ENCODE results near the gene MYO1G.

The MYO1G gene

GRCh38 chr7:44960011-44960580 lies 18.7 kb downstream of the MYO1G start:
- no peak for DNase-seq (ENCODE audit: extremely low spot score)
- POLR2A ChIA-PET, result interaction anchor here (0.7 kb wide), 1 partner anchor 10 kb away, joined by 7 read pairs; no protein-coding TSS in a partner anchor
- no peak for TF ChIP-seq CTCF (IDR thresholded peaks at IDR 0.05; ENCODE audit: control extremely low read depth, extremely low read depth, low read depth, missing control alignments)
- CTCF ChIA-PET, result interaction anchor here (1.2 to 4.2 kb wide), 2 partner anchors 13 to 176 kb away, joined by 4 to 17 read pairs; no protein-coding TSS in a partner anchor

DNA sequence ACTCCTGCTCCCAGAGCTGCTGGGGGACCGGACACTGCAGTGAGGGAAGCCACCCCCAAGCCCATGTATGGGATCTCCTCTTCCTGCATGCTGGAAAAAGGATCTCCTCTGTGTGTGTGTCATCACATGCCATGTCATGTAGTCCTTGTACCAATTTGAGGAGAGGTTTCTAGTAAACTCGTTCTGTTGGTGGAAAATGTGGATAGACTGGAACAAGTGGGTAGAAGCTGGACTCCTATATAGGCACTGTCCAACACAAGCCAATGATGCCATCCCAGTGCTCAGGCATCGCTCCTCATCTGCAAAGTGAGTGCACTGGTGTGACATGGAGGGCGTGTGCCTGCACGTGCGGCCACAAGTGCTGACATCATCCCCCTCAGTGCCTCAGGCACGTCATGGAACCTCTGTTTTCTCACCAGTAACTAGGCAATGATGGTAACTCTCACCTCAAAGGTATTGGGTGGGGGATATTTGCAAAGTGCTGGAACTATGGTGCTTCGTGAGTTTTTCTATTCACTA lies 19.3 kb downstream of the MYO1G start:
- DNase-seq (ENCODE audit: extremely low spot score), result no peak
- CTCF ChIA-PET, result interaction anchor here (4.2 kb wide), 1 partner anchor 14 kb away, joined by 17 read pairs; no protein-coding TSS in a partner anchor
- no peak for TF ChIP-seq CTCF (IDR thresholded peaks at IDR 0.05; ENCODE audit: control extremely low read depth, extremely low read depth, low read depth, missing control alignments)
- POLR2A ChIA-PET, result no interaction called here

DNA sequence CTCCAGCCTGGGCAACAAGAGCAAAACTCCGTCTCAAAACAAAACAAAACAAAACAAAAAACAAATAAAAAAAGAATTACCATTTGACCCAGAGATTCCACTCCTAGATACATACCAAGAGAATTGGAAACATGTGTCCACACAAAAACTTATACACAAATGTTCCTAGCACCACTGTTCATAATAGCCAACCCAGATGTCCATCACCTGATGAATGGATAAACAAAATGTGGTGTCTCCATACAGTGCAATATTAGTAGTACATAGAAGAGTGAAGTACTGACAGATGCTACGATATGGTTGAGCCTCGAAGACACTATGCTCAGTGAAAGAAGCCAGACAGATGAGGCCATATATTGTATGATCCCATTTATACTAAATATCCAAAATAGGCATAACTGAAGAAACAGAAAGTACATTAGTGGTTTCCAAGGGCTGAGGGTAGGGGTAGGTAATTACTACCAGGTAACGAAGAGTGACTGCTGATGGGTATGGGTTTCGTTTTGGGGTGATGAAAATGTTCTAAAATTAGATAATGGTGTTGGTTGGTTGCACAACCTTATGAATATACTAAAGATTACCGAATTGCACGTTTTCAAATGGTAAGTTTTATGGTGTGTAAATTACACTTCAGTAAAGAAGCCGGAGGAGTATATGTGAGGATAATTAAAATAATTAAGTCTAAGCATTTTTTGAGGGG lies 20.0 kb downstream of the MYO1G start:
- CTCF ChIA-PET, result interaction anchor here (4.2 kb wide), 1 partner anchor 15 kb away, joined by 17 read pairs; no protein-coding TSS in a partner anchor
- TF ChIP-seq CTCF (IDR thresholded peaks at IDR 0.05; ENCODE audit: control extremely low read depth, extremely low read depth, low read depth, missing control alignments), result no peak
- no peak for DNase-seq (ENCODE audit: extremely low spot score)
- POLR2A ChIA-PET, result no interaction called here

GRCh38 chr7:44956157-44956766 lies 22.6 kb downstream of the MYO1G start:
- DNase-seq (ENCODE audit: extremely low spot score), result no peak
- no peak for TF ChIP-seq CTCF (IDR thresholded peaks at IDR 0.05; ENCODE audit: control extremely low read depth, extremely low read depth, low read depth, missing control alignments)
- POLR2A ChIA-PET, result interaction anchor here (1.1 to 1.9 kb wide), 3 partner anchors 14 to 17 kb away, joined by 3 to 6 read pairs (median 4); no protein-coding TSS in a partner anchor
- CTCF ChIA-PET, result interaction anchor here (1.0 to 1.1 kb wide), 2 partner anchors 18 to 36 kb away, joined by 3 read pairs; no protein-coding TSS in a partner anchor

DNA sequence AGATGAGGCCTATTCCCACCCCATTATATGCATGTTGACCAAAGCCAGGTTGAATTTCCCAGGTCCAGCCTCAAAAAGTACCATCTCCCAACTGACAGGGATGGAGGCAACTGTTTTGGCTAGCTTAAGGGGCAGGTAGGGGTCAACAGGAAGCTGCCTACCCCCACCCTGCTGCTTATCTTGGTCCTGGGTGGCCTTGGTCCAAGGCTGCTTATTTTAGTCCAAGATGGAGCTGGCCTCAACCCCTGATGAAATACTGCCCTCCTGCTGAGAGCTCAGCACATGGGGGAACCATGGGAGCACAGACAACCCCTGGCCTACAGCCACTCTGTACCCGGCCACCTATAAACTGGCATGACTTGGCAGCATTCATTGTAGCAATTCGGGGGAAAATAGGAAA lies 23.1 kb downstream of the MYO1G start:
- CTCF ChIA-PET, result interaction anchor here (1.1 kb wide), 2 partner anchors 36 to 181 kb away, joined by 3 read pairs; no protein-coding TSS in a partner anchor
- no peak for TF ChIP-seq CTCF (IDR thresholded peaks at IDR 0.05; ENCODE audit: control extremely low read depth, extremely low read depth, low read depth, missing control alignments)
- DNase-seq (ENCODE audit: extremely low spot score), result no peak
- POLR2A ChIA-PET, result interaction anchor here (1.1 to 1.9 kb wide), 3 partner anchors 14 to 17 kb away, joined by 3 to 6 read pairs (median 4); no protein-coding TSS in a partner anchor

DNA sequence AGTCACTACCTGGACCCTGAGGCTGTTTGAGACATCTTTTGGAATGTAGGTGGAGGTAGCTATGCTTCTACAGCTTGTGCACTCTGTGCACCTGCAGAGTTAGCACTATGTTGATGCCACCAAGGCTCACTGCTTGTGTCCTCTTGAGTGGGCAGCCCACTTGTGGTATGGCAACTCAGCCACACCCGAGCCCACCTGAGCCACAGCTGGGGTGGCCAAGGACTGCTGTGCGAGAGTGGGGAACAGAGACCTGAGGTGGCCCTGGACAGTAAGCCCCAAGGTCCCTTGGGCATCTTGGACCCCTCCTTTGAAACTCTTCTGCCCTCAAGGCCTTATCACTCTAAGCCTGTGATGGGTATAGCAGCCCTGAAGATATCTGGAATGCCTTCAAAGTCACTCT lies 25.7 kb downstream of the MYO1G start:
- ChIA-PET POLR2A (no interaction called here), CTCF (interaction anchor here (3.2 kb wide), 1 partner anchor 20 kb away, joined by 14 read pairs; no protein-coding TSS in a partner anchor)
- TF ChIP-seq CTCF (IDR thresholded peaks at IDR 0.05; ENCODE audit: control extremely low read depth, extremely low read depth, low read depth, missing control alignments), result no peak
- no peak for DNase-seq (ENCODE audit: extremely low spot score)

All from GM10248 (cell line).